GM12872 (cell line): Measurements from ENCODE around the gene GPX3.

Source experiments
- CTCF ChIP-seq: IDR thresholded peaks from 3 replicates; pipeline ENCODE4 v1.5.1; 2011; ENCODE audit warnings: low read depth, mild to moderate bottlenecking, low read length, moderate library complexity; ENCODE audit not compliant: insufficient read depth

Gene GPX3

GRCh38 chr5:151068433-151069197 lies 48.2 kb downstream of the GPX3 start:
- no peak for TF ChIP-seq CTCF

GRCh38 chr5:151070449-151070848 lies 50.1 kb downstream of the GPX3 start:
- TF ChIP-seq CTCF: no peak

- no peak for TF ChIP-seq CTCF
Observed at GRCh38 chr5:151071021-151071420, 50.6 kb downstream of the GPX3 start.

GRCh38 chr5:151071848-151072629 lies 51.6 kb downstream of the GPX3 start:
- TF ChIP-seq CTCF: no peak

- no peak for TF ChIP-seq CTCF
Observed at GRCh38 chr5:151072630-151073025, 52.2 kb downstream of the GPX3 start.

- TF ChIP-seq CTCF: no peak
Observed at GRCh38 chr5:151073280-151073679, 52.9 kb downstream of the GPX3 start.

- no peak for TF ChIP-seq CTCF
Observed at GRCh38 chr5:151074557-151074956, 54.2 kb downstream of the GPX3 start.
